Measurements from ENCODE around the gene TMEM214. TPM values are rescaled to one million over a fixed set of nuclear protein-coding genes. Genes with fewer than 3 reads are reported as not detected.

Gene TMEM214
- total RNA-seq, 4 donors from 2014 or later = 50.1 to 121 (median 82.0) TPM

- Histone ChIP-seq H3K27ac (no peak overlapping the region), H3K4me3 (no peak overlapping the region), H3K27me3 (no peaks in the 10 kb centered on the region), H3K4me1 (no peaks in the 10 kb centered on the region), H3K36me3 (no peaks in the 10 kb centered on the region), H3K9me3 (no peaks in the 10 kb centered on the region)
- TF ChIP-seq POLR2A (IDR thresholded peaks at IDR 0.05) (no peak), CTCF (IDR thresholded peaks at IDR 0.05) (no peak)
- DNase-seq = no peak
Measured at GRCh38 chr2:26989156-26989555, 43.6 kb upstream of the TMEM214 start.

GRCh38 chr2:26991717-26992116, 41.0 kb upstream of the TMEM214 start:
- Histone ChIP-seq H3K4me3 (no peak overlapping the region), H3K27ac (no peak overlapping the region), H3K27me3 (no peaks in the 10 kb centered on the region), H3K4me1 (no peaks in the 10 kb centered on the region), H3K36me3 (no peaks in the 10 kb centered on the region), H3K9me3 (no peaks in the 10 kb centered on the region)
- no peak for TF ChIP-seq CTCF (IDR thresholded peaks at IDR 0.05)
- no peak for TF ChIP-seq POLR2A (IDR thresholded peaks at IDR 0.05)
- peak in 1 of 3 donors; percentile 78 for DNase-seq

- Histone ChIP-seq H3K9me3 (no peaks in the 10 kb centered on the region), H3K36me3 (no peaks in the 10 kb centered on the region), H3K4me3 (no peak overlapping the region), H3K27ac (no peak overlapping the region), H3K27me3 (no peaks in the 10 kb centered on the region), H3K4me1 (no peaks in the 10 kb centered on the region)
- no peak for DNase-seq
- TF ChIP-seq POLR2A (IDR thresholded peaks at IDR 0.05) (no peak), CTCF (IDR thresholded peaks at IDR 0.05) (no peak)
Measured at GRCh38 chr2:26993768-26994167, 39.0 kb upstream of the TMEM214 start.

- no peak for DNase-seq
- Histone ChIP-seq H3K4me3 (no peak overlapping the region), H3K27me3 (no peaks in the 10 kb centered on the region), H3K9me3 (no peaks in the 10 kb centered on the region), H3K4me1 (no peaks in the 10 kb centered on the region), H3K27ac (no peak overlapping the region), H3K36me3 (no peaks in the 10 kb centered on the region)
- TF ChIP-seq POLR2A (IDR thresholded peaks at IDR 0.05) (no peak), CTCF (IDR thresholded peaks at IDR 0.05) (no peak)
Measured at GRCh38 chr2:26994983-26995382, 37.8 kb upstream of the TMEM214 start.

GRCh38 chr2:26997394-26997793, 35.4 kb upstream of the TMEM214 start:
- H3K4me1 ChIP-seq = no peaks in the 10 kb centered on the region
- H3K4me3 ChIP-seq = no peak overlapping the region
- no peak for DNase-seq
- TF ChIP-seq POLR2A (IDR thresholded peaks at IDR 0.05) (no peak), CTCF (IDR thresholded peaks at IDR 0.05) (no peak)
- H3K9me3 ChIP-seq = no peaks in the 10 kb centered on the region
- H3K27me3 ChIP-seq = no peaks in the 10 kb centered on the region
- no peak overlapping the region for H3K27ac ChIP-seq
- no peaks in the 10 kb centered on the region for H3K36me3 ChIP-seq

- Histone ChIP-seq H3K27me3 (no peaks in the 10 kb centered on the region), H3K4me3 (no peak overlapping the region), H3K9me3 (no peaks in the 10 kb centered on the region), H3K27ac (no peak overlapping the region), H3K4me1 (no peaks in the 10 kb centered on the region), H3K36me3 (no peaks in the 10 kb centered on the region)
- DNase-seq = no peak
- TF ChIP-seq POLR2A (IDR thresholded peaks at IDR 0.05) (no peak), CTCF (IDR thresholded peaks at IDR 0.05) (no peak)
Measured at GRCh38 chr2:26998323-26998722, 34.4 kb upstream of the TMEM214 start.
